DND-41 (cell line): ENCODE results near the gene EHBP1.

ENCODE experiments used
- ATAC-seq: fragments of 200-7000 bp; cut with Tn5 transposase; 3 replicates; pipeline ENCODE4 v1.9.1; 2021; ENCODE audit warnings: low read depth; ENCODE audit not compliant: insufficient read depth
- DNase-seq: peaks from one replicate; pipeline ENCODE4 v3.0.0-alpha.2; 2020
- H2AFZ ChIP-seq: 2 replicates; pipeline ENCODE4 v1.6.0; 2012; ENCODE audit warnings: low read depth, low read length
- H3K27ac ChIP-seq: 2 replicates; pipeline ENCODE4 v1.5.1; 2012; ENCODE audit warnings: low read length, inconsistent platforms
- H3K27me3 ChIP-seq: fragments of 200-600 bp; sonication (generic); 2 replicates; pipeline ENCODE4 v1.6.0; 2012; ENCODE audit warnings: low read length, mild to moderate bottlenecking, inconsistent platforms; ENCODE audit not compliant: insufficient read depth, poor library complexity
- H3K36me3 ChIP-seq: 2 replicates; pipeline ENCODE4 v1.5.1; 2012; ENCODE audit warnings: low read length, inconsistent platforms; ENCODE audit not compliant: insufficient read depth
- H3K4me1 ChIP-seq: 2 replicates; pipeline ENCODE4 v1.5.1; 2012; ENCODE audit warnings: mild to moderate bottlenecking, low read length; ENCODE audit not compliant: insufficient read depth
- H3K4me2 ChIP-seq: 2 replicates; pipeline ENCODE4 v1.6.0; 2012; ENCODE audit warnings: mild to moderate bottlenecking, moderate library complexity, low read length, inconsistent platforms; ENCODE audit not compliant: insufficient read depth
- H3K4me3 ChIP-seq, 2 experiments: fragments of 200-600 bp in 1 of 2; shearing (Covaris generic) in 1 of 2; 2 replicates each; pipeline ENCODE4 v1.5.1; 2012 to 2016; ENCODE audit warnings: inconsistent platforms in 2 of 2, low read length in 2 of 2, mild to moderate bottlenecking in 2 of 2, low read depth in 1 of 2, moderate library complexity in 1 of 2
- H3K79me2 ChIP-seq: 2 replicates; pipeline ENCODE4 v1.6.0; 2012; ENCODE audit warnings: low read length, inconsistent platforms; ENCODE audit not compliant: insufficient read depth
- H3K9ac ChIP-seq: 2 replicates; pipeline ENCODE4 v1.6.0; 2012; ENCODE audit warnings: low read depth, mild to moderate bottlenecking, inconsistent platforms, low read length, moderate library complexity
- H3K9me3 ChIP-seq: 2 replicates; pipeline ENCODE4 v1.5.1; 2012; ENCODE audit warnings: low read length, moderate library complexity, mild to moderate bottlenecking, inconsistent platforms; ENCODE audit not compliant: insufficient read depth, severe bottlenecking
- H4K20me1 ChIP-seq: 2 replicates; pipeline ENCODE4 v1.6.0; 2012; ENCODE audit warnings: low read length; ENCODE audit not compliant: insufficient read depth
- EZH2 ChIP-seq: IDR thresholded peaks from 3 replicates; pipeline ENCODE4 v1.6.1; 2012; ENCODE audit warnings: borderline replicate concordance, low read depth, mild to moderate bottlenecking, moderate library complexity, low read length, inconsistent platforms; ENCODE audit not compliant: severe bottlenecking
- TF ChIP-seq, protein P1 (sequence below): IDR thresholded peaks from 2 replicates; pipeline ENCODE4 v1.5.1; 2012; ENCODE audit warnings: borderline replicate concordance, low read length, moderate library complexity, mild to moderate bottlenecking; ENCODE audit not compliant: poor library complexity, severe bottlenecking; ENCODE audit errors: extremely low read depth

The EHBP1 gene

DNA sequence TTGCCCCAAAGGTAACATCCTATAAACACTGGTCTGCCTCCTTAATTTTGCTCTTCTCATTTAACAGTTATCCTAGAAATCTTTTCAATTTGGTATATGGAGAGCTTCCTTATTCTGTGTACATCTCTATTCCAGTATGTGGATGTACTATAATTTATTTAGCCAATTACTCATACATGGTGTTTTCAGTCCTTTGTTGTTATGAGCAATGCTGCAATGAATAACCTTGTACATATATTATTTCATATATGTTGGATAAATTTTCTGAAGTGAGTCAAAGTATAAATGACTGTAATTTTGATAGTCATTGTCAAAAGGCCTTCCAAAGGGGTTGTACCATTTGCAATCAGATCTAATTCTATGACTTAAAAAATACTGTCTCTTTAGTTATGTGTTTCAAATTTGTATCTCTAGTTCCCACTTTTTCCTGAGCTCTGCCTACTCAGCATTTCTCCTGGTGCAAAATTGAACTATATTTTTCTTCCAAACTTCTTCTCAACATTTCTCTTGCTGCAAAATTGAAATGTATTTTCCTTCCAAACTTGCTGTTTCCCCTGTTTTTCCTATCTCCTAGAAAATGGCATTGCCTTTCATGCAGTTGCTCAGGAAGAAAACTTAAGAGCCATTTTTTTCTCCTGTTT, 191.8 kb downstream of the EHBP1 start:
- Histone ChIP-seq H3K27ac (no peak overlapping the region), H3K79me2 (no peaks in the 10 kb centered on the region), H2AFZ (no peak overlapping the region), H3K4me3 (no peak overlapping the region), H3K4me2 (no peak overlapping the region), H3K36me3 (no peaks in the 10 kb centered on the region; the same call in 1 of the 2 replicates), H3K4me1 (no peaks in the 10 kb centered on the region), H3K9me3 (no peaks in the 10 kb centered on the region), H3K27me3 (no peaks in the 10 kb centered on the region), H4K20me1 (no peaks in the 10 kb centered on the region), H3K9ac (no peak overlapping the region)
- ATAC-seq (no peak), DNase-seq (no peak)
- TF ChIP-seq, protein P1, sequence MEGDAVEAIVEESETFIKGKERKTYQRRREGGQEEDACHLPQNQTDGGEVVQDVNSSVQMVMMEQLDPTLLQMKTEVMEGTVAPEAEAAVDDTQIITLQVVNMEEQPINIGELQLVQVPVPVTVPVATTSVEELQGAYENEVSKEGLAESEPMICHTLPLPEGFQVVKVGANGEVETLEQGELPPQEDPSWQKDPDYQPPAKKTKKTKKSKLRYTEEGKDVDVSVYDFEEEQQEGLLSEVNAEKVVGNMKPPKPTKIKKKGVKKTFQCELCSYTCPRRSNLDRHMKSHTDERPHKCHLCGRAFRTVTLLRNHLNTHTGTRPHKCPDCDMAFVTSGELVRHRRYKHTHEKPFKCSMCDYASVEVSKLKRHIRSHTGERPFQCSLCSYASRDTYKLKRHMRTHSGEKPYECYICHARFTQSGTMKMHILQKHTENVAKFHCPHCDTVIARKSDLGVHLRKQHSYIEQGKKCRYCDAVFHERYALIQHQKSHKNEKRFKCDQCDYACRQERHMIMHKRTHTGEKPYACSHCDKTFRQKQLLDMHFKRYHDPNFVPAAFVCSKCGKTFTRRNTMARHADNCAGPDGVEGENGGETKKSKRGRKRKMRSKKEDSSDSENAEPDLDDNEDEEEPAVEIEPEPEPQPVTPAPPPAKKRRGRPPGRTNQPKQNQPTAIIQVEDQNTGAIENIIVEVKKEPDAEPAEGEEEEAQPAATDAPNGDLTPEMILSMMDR: no peak
- TF ChIP-seq EZH2: no peak

DNA sequence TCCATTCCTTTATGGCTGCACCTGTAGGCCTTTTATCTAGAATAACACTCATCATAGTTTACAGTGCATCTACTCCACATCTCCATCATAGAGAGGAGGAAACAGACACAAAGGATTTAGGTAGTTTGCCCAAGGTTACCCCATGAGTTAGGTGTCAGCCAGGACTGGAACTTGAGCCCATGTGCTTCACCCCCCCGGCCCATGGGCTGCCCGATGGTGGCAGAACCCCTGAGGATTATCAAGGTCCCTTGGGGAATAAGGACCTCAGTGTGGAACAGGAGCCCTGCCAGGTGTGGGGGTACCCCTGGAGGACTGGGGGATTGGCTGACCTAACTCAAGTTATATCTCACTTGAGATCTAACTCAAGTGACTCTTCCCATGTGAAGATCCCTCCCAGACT, 198.8 kb downstream of the EHBP1 start:
- DNase-seq (no peak), ATAC-seq (no peak)
- Histone ChIP-seq H3K27me3 (no peaks in the 10 kb centered on the region), H3K79me2 (no peaks in the 10 kb centered on the region), H3K4me3 (no peak overlapping the region), H3K9ac (no peak overlapping the region), H3K36me3 (no peaks in the 10 kb centered on the region), H3K4me1 (no peaks in the 10 kb centered on the region), H3K4me2 (no peak overlapping the region), H3K27ac (no peak overlapping the region), H2AFZ (no peak overlapping the region), H4K20me1 (no peaks in the 10 kb centered on the region), H3K9me3 (no peaks in the 10 kb centered on the region)
- no peak for TF ChIP-seq EZH2
- TF ChIP-seq, protein P1: no peak

DNA sequence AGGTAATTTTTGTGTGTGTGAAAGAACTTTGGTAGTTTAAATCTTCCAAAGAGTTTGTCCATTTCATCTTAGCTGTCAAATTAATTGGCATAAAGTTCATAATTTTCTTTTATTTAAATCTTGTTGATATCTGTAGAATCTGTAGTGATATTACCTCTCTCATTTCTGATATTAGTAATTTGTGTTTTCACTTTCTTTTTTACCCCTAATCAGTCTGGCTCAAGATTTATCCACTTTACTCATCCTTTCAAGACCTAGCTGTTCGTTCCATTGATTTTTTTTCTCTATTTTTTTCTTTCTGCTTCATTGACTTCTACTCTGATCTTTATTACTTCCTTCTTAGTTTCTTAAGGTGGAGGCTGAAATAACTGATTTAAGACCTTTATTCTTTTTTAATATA, 202.6 kb downstream of the EHBP1 start:
- ATAC-seq (no peak), DNase-seq (no peak)
- no peak for TF ChIP-seq EZH2
- TF ChIP-seq, protein P1: no peak
- H2AFZ ChIP-seq: no peak overlapping the region
- peaks cover 5% of the 10 kb centered on the region for H3K4me1 ChIP-seq
- H4K20me1 ChIP-seq: no peaks in the 10 kb centered on the region
- no peaks in the 10 kb centered on the region for H3K36me3 ChIP-seq
- no peak overlapping the region for H3K9ac ChIP-seq
- no peaks in the 10 kb centered on the region for H3K27me3 ChIP-seq
- H3K4me3 ChIP-seq: no peak overlapping the region
- H3K27ac ChIP-seq: no peak overlapping the region
- no peaks in the 10 kb centered on the region for H3K9me3 ChIP-seq
- H3K79me2 ChIP-seq: no peaks in the 10 kb centered on the region
- H3K4me2 ChIP-seq: no peak overlapping the region
